ENCODE data around the gene SARM1.

The SARM1 gene

GRCh38 chr17:28369684-28370034 is 1.8 kb upstream of the SARM1 start:
- Histone ChIP-seq H3K36me3 (ENCODE audit: low read depth) (no peaks in the 10 kb centered on the region), H3K27me3 (ENCODE audit: insufficient read depth, poor library complexity, severe bottlenecking) (no peaks in the 10 kb centered on the region), H3K27ac (ENCODE audit: poor library complexity, severe bottlenecking) (no peak overlapping the region), H3K9me3 (ENCODE audit: severe bottlenecking) (no peaks in the 10 kb centered on the region), H3K4me1 (ENCODE audit: insufficient read depth, poor library complexity, severe bottlenecking) (peaks cover 6% of the 10 kb centered on the region), H3K4me3 (ENCODE audit: severe bottlenecking) (no peak overlapping the region)
- DNase-seq (ENCODE audit: low spot score) = no peak
- TF ChIP-seq, protein P1, sequence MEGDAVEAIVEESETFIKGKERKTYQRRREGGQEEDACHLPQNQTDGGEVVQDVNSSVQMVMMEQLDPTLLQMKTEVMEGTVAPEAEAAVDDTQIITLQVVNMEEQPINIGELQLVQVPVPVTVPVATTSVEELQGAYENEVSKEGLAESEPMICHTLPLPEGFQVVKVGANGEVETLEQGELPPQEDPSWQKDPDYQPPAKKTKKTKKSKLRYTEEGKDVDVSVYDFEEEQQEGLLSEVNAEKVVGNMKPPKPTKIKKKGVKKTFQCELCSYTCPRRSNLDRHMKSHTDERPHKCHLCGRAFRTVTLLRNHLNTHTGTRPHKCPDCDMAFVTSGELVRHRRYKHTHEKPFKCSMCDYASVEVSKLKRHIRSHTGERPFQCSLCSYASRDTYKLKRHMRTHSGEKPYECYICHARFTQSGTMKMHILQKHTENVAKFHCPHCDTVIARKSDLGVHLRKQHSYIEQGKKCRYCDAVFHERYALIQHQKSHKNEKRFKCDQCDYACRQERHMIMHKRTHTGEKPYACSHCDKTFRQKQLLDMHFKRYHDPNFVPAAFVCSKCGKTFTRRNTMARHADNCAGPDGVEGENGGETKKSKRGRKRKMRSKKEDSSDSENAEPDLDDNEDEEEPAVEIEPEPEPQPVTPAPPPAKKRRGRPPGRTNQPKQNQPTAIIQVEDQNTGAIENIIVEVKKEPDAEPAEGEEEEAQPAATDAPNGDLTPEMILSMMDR (IDR thresholded peaks at IDR 0.05; ENCODE audit: poor library complexity, severe bottlenecking) = no peak
- no peak for ATAC-seq (ENCODE audit: low read depth)

GRCh38 chr17:28370035-28370743 is 1.3 kb upstream of the SARM1 start, which contains the start of gene VTN:
Gene VTN, minus strand, starts transcription at chr17:28370307. Its CDS starts 104 bp downstream, at chr17:28370203.
- TF ChIP-seq, protein P1 (IDR thresholded peaks at IDR 0.05; ENCODE audit: poor library complexity, severe bottlenecking) = peak; percentile 8
- Histone ChIP-seq H3K36me3 (ENCODE audit: low read depth) (no peaks in the 10 kb centered on the region), H3K9me3 (ENCODE audit: severe bottlenecking) (no peaks in the 10 kb centered on the region), H3K4me1 (ENCODE audit: insufficient read depth, poor library complexity, severe bottlenecking) (peaks cover 6% of the 10 kb centered on the region), H3K27ac (ENCODE audit: poor library complexity, severe bottlenecking) (peak within 1 kb of the TSS; percentile 31), H3K27me3 (ENCODE audit: insufficient read depth, poor library complexity, severe bottlenecking) (no peaks in the 10 kb centered on the region), H3K4me3 (ENCODE audit: severe bottlenecking) (peak within 1 kb of the TSS; percentile 31)
- no peak for DNase-seq (ENCODE audit: low spot score)
- no peak for ATAC-seq (ENCODE audit: low read depth)

GRCh38 chr17:28370744-28371103 is 770 bp upstream of the SARM1 start:
- H3K9me3 ChIP-seq (ENCODE audit: severe bottlenecking) = no peaks in the 10 kb centered on the region
- ATAC-seq (ENCODE audit: low read depth) (no peak), DNase-seq (ENCODE audit: low spot score) (no peak)
- H3K36me3 ChIP-seq (ENCODE audit: low read depth) = no peaks in the 10 kb centered on the region
- peaks cover 6% of the 10 kb centered on the region for H3K4me1 ChIP-seq (ENCODE audit: insufficient read depth, poor library complexity, severe bottlenecking)
- H3K4me3 ChIP-seq (ENCODE audit: severe bottlenecking) = no peak overlapping the region
- peak overlapping the region; percentile 31 for H3K27ac ChIP-seq (ENCODE audit: poor library complexity, severe bottlenecking)
- TF ChIP-seq, protein P1 (IDR thresholded peaks at IDR 0.05; ENCODE audit: poor library complexity, severe bottlenecking) = no peak
- H3K27me3 ChIP-seq (ENCODE audit: insufficient read depth, poor library complexity, severe bottlenecking) = no peaks in the 10 kb centered on the region

DNA sequence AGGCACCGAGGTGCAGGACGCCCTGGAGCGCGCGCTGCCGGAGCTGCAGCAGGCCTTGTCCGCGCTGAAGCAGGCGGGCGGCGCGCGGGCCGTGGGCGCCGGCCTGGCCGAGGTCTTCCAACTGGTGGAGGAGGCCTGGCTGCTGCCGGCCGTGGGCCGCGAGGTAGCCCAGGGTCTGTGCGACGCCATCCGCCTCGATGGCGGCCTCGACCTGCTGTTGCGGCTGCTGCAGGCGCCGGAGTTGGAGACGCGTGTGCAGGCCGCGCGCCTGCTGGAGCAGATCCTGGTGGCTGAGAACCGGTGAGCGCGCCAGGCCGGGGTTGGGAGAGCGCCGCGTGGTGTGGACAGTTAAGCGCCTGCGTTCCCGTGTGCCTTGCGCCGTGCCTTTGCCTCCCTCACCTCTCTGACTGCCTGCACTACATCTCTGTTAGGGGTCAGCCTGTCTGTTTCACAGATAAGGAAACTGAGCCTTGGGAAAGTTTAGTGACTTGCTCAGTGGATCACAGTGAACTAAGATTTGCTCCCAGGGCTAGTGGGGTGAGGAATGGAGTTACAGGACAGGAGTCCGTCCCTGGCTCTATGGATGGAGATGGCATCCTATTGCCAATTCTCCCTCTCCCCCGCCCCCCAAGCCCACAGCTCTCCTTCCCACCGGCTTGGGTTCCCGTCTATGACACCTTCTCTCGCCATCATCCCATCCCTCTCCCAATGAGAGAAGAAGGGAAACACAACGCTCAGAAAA is 880 bp downstream of the SARM1 start:
- H3K27me3 ChIP-seq (ENCODE audit: insufficient read depth, poor library complexity, severe bottlenecking) = no peaks in the 10 kb centered on the region
- H3K27ac ChIP-seq (ENCODE audit: poor library complexity, severe bottlenecking) = peak overlapping the region; percentile 28
- no peaks in the 10 kb centered on the region for H3K36me3 ChIP-seq (ENCODE audit: low read depth)
- peaks cover 6% of the 10 kb centered on the region for H3K4me1 ChIP-seq (ENCODE audit: insufficient read depth, poor library complexity, severe bottlenecking)
- no peaks in the 10 kb centered on the region for H3K9me3 ChIP-seq (ENCODE audit: severe bottlenecking)
- ATAC-seq (ENCODE audit: low read depth) (peak; percentile 11; the same call in 1 of the 3 replicates), DNase-seq (ENCODE audit: low spot score) (no peak)
- H3K4me3 ChIP-seq (ENCODE audit: severe bottlenecking) = peak overlapping the region; percentile 31
- TF ChIP-seq, protein P1 (IDR thresholded peaks at IDR 0.05; ENCODE audit: poor library complexity, severe bottlenecking) = no peak

DNA sequence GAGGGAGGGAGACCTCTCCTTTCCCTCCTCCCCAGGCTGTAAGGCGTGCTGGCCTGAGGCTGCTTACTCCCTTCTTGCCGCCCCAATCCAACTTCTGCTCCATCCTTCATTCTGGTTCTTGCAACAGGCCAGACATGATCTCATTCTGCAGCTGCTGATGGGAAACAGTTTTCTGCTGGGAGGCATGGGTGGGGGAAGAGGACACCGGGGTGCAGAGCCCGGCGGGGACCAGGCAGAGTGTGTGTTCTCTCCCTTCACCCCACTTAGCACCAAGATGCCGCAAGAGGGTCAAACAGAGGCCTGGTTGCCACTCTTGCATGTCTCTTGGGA is 1.4 kb downstream of the SARM1 start:
- H3K27ac ChIP-seq (ENCODE audit: poor library complexity, severe bottlenecking) = no peak overlapping the region
- DNase-seq (ENCODE audit: low spot score) = no peak
- no peak for ATAC-seq (ENCODE audit: low read depth)
- no peaks in the 10 kb centered on the region for H3K36me3 ChIP-seq (ENCODE audit: low read depth)
- no peaks in the 10 kb centered on the region for H3K27me3 ChIP-seq (ENCODE audit: insufficient read depth, poor library complexity, severe bottlenecking)
- no peak overlapping the region for H3K4me3 ChIP-seq (ENCODE audit: severe bottlenecking)
- H3K9me3 ChIP-seq (ENCODE audit: severe bottlenecking) = no peaks in the 10 kb centered on the region
- peaks cover 6% of the 10 kb centered on the region for H3K4me1 ChIP-seq (ENCODE audit: insufficient read depth, poor library complexity, severe bottlenecking)
- TF ChIP-seq, protein P1 (IDR thresholded peaks at IDR 0.05; ENCODE audit: poor library complexity, severe bottlenecking) = no peak

Measured in RWPE2 (cell line).